PC-3 (cell line): Measurements from ENCODE around the gene APELA.

Source experiments
- EZH2 ChIP-seq: fragments of 300-600 bp; sonication (generic); IDR thresholded peaks from one replicate; pipeline ENCODE4 v1.6.1; 2017; ENCODE audit warnings: antibody characterized with exemption, mild to moderate bottlenecking, low read length; ENCODE audit not compliant: unreplicated experiment
- TF ChIP-seq, protein P1 (sequence below): fragments of 300-600 bp; sonication (generic); conservative IDR thresholded peaks from 2 replicates; pipeline ENCODE4 v1.5.1; 2017; ENCODE audit warnings: antibody characterized with exemption, low read depth, mild to moderate bottlenecking, low read length

DNA sequence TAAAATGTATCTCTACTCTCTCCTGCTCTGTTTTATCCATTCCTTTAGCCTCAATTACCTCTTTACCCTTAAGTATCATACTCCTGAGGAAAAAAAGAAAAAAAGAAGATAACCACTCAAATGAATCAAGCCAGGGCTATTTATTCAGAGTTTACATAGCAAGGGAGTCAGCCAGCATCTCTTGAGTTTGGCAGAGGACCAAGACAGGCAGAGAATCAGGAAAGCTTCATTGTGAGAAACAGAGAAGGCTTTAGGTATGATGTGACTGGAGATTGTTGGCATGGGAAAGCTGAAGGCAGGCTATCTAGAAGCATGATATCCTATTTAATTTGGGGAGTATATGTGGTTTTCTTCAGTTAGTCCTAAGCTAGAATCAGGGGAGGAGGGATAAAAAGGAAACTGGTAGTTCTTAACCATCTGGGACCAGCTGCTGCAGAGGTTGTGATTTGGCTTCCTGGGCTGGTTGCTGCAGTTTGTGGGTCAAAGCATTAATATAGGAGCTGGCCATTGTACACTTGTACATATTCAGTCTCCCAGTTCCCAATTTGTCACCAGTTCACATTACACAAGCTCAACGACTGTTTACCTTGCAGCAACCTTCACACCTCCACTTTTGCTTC, 11.2 kb downstream of the APELA start:
- TF ChIP-seq, protein P1, sequence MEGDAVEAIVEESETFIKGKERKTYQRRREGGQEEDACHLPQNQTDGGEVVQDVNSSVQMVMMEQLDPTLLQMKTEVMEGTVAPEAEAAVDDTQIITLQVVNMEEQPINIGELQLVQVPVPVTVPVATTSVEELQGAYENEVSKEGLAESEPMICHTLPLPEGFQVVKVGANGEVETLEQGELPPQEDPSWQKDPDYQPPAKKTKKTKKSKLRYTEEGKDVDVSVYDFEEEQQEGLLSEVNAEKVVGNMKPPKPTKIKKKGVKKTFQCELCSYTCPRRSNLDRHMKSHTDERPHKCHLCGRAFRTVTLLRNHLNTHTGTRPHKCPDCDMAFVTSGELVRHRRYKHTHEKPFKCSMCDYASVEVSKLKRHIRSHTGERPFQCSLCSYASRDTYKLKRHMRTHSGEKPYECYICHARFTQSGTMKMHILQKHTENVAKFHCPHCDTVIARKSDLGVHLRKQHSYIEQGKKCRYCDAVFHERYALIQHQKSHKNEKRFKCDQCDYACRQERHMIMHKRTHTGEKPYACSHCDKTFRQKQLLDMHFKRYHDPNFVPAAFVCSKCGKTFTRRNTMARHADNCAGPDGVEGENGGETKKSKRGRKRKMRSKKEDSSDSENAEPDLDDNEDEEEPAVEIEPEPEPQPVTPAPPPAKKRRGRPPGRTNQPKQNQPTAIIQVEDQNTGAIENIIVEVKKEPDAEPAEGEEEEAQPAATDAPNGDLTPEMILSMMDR, result no peak
- TF ChIP-seq EZH2, result no peak
